HG03378 (cell line): ENCODE results near the gene SORBS1.

Source experiments
- ATAC-seq: cut with Tn5 transposase; IDR thresholded peaks from one replicate; pipeline ENCODE4 v1.9.1; 2021; ENCODE audit warnings: mild to moderate bottlenecking, moderate library complexity; ENCODE audit not compliant: unreplicated experiment

SORBS1 gene

DNA sequence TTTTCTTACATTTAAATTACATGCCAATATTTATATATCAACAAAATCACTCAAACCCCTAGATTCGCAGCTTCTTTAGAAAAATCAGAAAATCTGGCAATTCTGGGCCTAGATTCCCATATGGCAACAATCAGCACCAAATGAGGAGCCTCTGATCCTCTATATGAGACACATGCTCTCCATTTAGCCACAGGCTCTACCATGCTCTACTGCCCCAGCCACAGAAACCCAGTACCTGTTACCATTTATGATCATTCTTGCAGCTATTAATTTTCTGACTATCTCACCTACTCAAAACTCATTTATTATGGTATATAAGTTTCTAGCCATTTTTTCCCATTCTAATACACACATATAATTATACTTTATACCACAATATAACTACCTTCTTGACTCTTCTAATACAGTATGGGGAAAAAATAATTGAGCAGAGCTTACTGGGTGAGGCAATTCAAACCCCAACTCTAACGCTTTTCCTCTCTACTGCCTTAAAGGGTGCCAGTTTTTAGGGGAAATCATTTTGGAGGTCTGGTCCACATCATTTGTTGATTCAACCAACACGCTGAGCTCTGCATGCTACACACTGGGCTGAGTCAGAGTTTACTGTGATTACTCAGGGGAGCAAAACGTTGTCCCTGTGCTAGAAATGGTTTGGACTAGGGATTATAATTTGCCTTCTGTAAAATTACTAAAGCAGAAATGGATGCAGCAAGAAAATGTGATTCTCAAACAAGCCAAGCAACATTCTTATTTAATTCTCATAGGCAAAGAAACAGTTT is 281.9 kb downstream of the SORBS1 start:
- ATAC-seq: no peak

- no peak for ATAC-seq
Observed at GRCh38 chr10:95278061-95278988, 282.8 kb downstream of the SORBS1 start.

GRCh38 chr10:95277614-95278013 is 283.6 kb downstream of the SORBS1 start:
- ATAC-seq: no peak

GRCh38 chr10:95277201-95277570 is 284.0 kb downstream of the SORBS1 start:
- no peak for ATAC-seq

- no peak for ATAC-seq
Observed at GRCh38 chr10:95276367-95277200, 284.6 kb downstream of the SORBS1 start.

- ATAC-seq: no peak
Observed at GRCh38 chr10:95275726-95276366, 285.3 kb downstream of the SORBS1 start.

DNA sequence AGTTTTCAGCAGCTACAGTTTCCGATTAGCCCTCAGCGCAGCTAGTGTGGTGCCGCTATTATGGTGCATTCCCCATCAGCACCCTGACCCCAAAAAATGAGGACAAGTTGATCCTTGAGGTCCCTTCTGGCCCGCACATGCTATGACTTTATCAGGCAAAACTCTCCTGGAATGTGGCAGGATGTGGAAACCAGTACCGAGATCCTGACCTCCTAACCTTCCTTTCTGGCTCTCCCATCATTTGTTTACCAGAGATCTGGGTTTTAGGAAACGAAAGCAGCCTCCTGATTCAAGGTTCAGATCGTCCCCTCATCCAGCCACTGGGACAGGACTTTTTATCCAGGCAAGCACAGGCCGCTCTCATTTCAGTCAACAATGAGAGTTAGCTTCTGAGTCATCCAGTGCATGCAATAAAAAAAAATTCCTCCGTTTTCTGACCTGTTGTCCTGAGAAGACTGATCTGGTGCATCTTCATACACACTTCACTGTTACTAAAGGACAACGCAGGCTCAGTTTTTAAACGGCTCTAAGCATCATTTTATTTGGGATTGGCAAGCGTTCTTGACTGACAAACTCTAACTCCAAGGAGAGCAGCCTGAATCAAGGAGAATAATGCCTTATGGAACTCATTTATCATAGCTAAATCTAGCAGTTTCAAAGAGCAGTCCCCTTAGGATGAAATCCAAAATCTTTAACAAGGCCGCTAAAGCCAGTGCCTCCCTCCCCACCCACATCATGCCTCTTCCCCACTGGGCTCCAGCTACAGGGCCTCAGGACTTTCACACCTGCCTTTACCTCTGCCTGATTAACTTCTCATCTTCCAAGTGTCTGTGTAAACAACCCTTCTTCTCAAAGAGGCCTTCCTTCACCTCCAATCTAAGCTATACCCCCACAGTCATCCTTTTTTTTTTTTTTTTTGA is 287.5 kb downstream of the SORBS1 start:
- ATAC-seq: no peak

DNA sequence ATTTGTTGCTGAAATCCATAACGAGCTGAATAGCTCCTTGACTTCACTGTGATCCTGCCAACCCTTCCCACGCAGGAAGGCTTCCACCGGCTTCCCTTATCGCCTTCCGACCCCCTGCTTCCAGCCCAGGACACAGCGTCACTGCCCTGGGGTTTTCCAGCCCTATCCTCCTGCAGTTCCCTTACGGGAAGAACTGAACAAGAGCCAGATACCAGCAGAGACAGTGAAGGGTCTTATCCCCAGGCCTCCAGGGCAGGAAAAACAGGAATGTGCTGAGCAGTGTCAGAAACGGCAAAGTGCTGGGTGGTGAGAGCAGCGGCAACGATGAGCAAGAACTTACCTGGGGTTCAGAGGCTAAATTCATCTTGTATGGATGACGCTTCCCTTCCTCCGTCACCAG is 292.7 kb downstream of the SORBS1 start:
- no peak for ATAC-seq

- ATAC-seq: no peak
Observed at GRCh38 chr10:95267251-95267650, 293.9 kb downstream of the SORBS1 start.

- peak; percentile 94 for ATAC-seq
Observed at GRCh38 chr10:95266674-95267095, 294.5 kb downstream of the SORBS1 start.

DNA sequence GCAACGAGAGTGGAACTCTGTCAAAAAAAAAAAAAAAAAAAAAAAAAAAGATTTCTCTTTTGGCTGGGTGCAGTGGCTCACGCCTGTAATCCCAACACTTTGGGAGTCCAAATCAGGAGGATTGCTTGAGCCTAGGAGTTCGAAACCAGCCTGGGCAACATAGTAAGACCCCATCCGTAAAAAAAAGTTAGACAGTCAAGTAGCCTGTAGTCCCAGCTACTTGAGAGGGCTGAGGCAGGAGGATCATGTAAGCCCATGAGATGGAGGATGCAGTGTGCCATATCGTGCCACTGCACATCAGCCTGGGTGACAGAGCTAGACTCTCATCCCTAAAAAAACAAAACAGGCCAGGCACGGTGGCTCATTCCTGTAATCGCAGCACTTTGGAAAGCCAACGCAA is 295.6 kb downstream of the SORBS1 start:
- ATAC-seq: no peak

GRCh38 chr10:95264227-95265051 is 296.7 kb downstream of the SORBS1 start:
- ATAC-seq: no peak

DNA sequence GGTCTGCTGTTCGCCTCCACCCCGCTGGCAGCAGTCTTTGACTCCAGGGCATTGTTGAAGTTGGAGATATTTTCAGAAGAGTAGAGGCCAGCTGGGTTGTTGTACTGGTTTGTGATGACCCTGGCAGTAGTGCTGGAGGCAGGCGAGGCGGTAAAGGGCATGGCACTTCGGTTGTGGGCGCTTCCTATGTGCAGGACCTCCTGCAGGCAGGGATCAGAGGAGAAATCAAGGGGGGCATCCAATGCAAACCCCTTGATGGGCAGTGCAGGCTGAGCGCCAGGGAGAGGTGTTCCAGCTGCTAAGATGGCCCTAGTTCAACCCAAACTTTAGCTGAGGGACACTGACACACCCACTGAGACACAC is 297.3 kb downstream of the SORBS1 start:
- ATAC-seq: no peak

DNA sequence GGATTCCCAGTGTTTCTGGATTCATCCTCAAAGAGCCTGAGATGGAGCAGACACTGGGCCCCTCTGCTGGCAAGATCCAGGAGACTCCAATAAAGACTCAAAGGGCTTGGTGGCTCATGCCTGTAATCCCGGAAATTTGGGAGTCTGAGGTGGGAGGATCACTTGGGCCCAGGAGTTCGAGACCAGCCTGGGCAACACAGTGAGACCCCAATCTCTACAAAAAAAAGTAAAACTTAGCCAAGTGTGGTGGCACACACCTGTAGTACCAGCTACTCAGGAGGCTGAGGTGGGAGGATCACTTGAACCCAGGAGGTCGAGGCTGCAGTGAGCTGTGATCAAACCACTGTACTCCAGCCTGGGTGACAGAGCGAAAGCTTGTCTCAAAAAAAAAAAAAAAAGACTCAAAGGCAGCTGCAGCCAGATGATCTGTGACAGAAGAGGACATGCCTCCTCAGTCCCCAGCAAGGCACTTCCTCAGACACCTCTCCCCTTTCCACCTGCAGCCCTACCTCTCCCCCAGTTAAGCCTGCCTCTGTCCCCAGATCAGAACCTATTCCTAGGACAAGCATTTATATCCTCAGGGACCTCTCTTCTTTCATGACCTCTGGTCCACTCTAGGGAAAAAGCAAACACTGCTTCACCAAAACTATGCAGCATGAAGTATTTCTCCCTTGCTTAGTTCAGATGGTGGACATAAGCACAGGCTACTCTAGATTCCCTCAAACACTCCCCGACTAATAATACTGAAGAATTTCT is 298.2 kb downstream of the SORBS1 start:
- no peak for ATAC-seq

- no peak for ATAC-seq
Observed at GRCh38 chr10:95261926-95262325, 299.2 kb downstream of the SORBS1 start.
